Mesenchymal stem cell (in vitro differentiated cells and primary cell): ENCODE results near the gene AHRR.

ENCODE experiments used
- DNase-seq: peaks from one replicate; pipeline ENCODE4 v3.0.0-alpha.2; 2013
- H2AFZ ChIP-seq: one replicate; pipeline ENCODE4 v1.6.1; 2013; ENCODE audit warnings: low read depth, mild to moderate bottlenecking, control low read depth, inconsistent platforms, low read length, moderate library complexity
- H2AK5ac ChIP-seq: 2 replicates; pipeline ENCODE4 v1.6.1; 2013; ENCODE audit warnings: low read length, moderate library complexity, mild to moderate bottlenecking, inconsistent platforms; ENCODE audit not compliant: severe bottlenecking
- H2BK120ac ChIP-seq: one replicate; pipeline ENCODE4 v1.6.1; 2013; ENCODE audit warnings: low read depth, mild to moderate bottlenecking, inconsistent platforms, low read length, moderate library complexity
- H2BK12ac ChIP-seq, 2 experiments: one replicate each; pipeline ENCODE4 v1.6.1; 2013; ENCODE audit warnings: inconsistent platforms in 2 of 2, low read length in 2 of 2, mild to moderate bottlenecking in 2 of 2, moderate library complexity in 2 of 2, control low read depth in 1 of 2
- H2BK15ac ChIP-seq: one replicate; pipeline ENCODE4 v1.6.1; 2013; ENCODE audit warnings: mild to moderate bottlenecking, low read depth, inconsistent platforms; ENCODE audit not compliant: poor library complexity, severe bottlenecking
- H2BK5ac ChIP-seq: 2 replicates; pipeline ENCODE4 v1.6.1; 2013; ENCODE audit warnings: low read depth, mild to moderate bottlenecking, low read length, control low read depth, inconsistent platforms; ENCODE audit not compliant: poor library complexity, severe bottlenecking
- H3K14ac ChIP-seq, 2 experiments: one replicate each; pipeline ENCODE4 v1.6.1; 2013; ENCODE audit warnings: inconsistent platforms in 2 of 2, low read length in 2 of 2, control low read depth in 1 of 2, mild to moderate bottlenecking in 1 of 2, moderate library complexity in 1 of 2
- H3K18ac ChIP-seq, 2 experiments: one replicate each; pipeline ENCODE4 v1.6.1; 2013; ENCODE audit warnings: inconsistent platforms in 2 of 2, low read length in 2 of 2, control low read depth in 1 of 2, low read depth in 1 of 2, mild to moderate bottlenecking in 1 of 2
- H3K23ac ChIP-seq, 2 experiments: one replicate each; pipeline ENCODE4 v1.6.1; 2013; ENCODE audit warnings: inconsistent platforms in 2 of 2, low read length in 2 of 2, mild to moderate bottlenecking in 2 of 2, moderate library complexity in 2 of 2, control low read depth in 1 of 2
- H3K27ac ChIP-seq: 2 replicates; pipeline ENCODE4 v1.5.1; 2013; ENCODE audit warnings: mild to moderate bottlenecking, moderate library complexity, low read length, control low read depth, inconsistent platforms; ENCODE audit not compliant: poor library complexity, severe bottlenecking
- H3K27me3 ChIP-seq, 2 experiments: 2 replicates each; pipeline versions ENCODE4 v1.6.1 to v1.7.0; 2013; ENCODE audit warnings: low read length in 2 of 2, mild to moderate bottlenecking in 2 of 2, moderate library complexity in 2 of 2, control low read depth in 1 of 2, inconsistent platforms in 1 of 2; ENCODE audit not compliant: control insufficient read depth in 1 of 2, insufficient read depth in 1 of 2
- H3K36me3 ChIP-seq, 2 experiments: 2 replicates each; pipeline versions ENCODE4 v1.6.1 to v1.7.0; 2013; ENCODE audit warnings: low read length in 2 of 2, control low read depth in 1 of 2, inconsistent platforms in 1 of 2, low read depth in 1 of 2, mild to moderate bottlenecking in 1 of 2; ENCODE audit not compliant: insufficient read depth in 2 of 2, control insufficient read depth in 1 of 2
- H3K4ac ChIP-seq, 2 experiments: one replicate each; pipeline ENCODE4 v1.6.1; 2013; ENCODE audit warnings: inconsistent platforms in 2 of 2, low read length in 2 of 2, mild to moderate bottlenecking in 2 of 2, moderate library complexity in 2 of 2, control low read depth in 1 of 2, low read depth in 1 of 2
- H3K4me1 ChIP-seq: 2 replicates; pipeline ENCODE4 v1.6.1; 2013; ENCODE audit warnings: low read depth, low read length, control low read depth; ENCODE audit not compliant: control insufficient read depth, insufficient read depth
- H3K4me2 ChIP-seq: 2 replicates; pipeline ENCODE4 v1.6.1; 2013; ENCODE audit warnings: low read length, mild to moderate bottlenecking, inconsistent platforms; ENCODE audit not compliant: poor library complexity, severe bottlenecking
- H3K4me3 ChIP-seq, 2 experiments: 2 replicates each; pipeline versions ENCODE4 v1.5.1 to v1.7.0; 2013; ENCODE audit warnings: low read length in 2 of 2, mild to moderate bottlenecking in 2 of 2, control low read depth in 1 of 2, low read depth in 1 of 2; ENCODE audit not compliant: insufficient read depth in 1 of 2
- H3K79me1 ChIP-seq: replicated peaks from 2 replicates; pipeline ENCODE4 v1.6.1; 2013; ENCODE audit warnings: mild to moderate bottlenecking, control low read depth, low read length, inconsistent platforms; ENCODE audit not compliant: poor library complexity, severe bottlenecking
- H3K9ac ChIP-seq: 2 replicates; pipeline ENCODE4 v1.7.0; 2013; ENCODE audit warnings: mild to moderate bottlenecking, low read length, moderate library complexity
- H3K9me3 ChIP-seq: 2 replicates; pipeline ENCODE4 v1.7.0; 2013; ENCODE audit warnings: mild to moderate bottlenecking, low read length; ENCODE audit not compliant: control insufficient read depth
- H4K8ac ChIP-seq: one replicate; pipeline ENCODE4 v1.6.1; 2013; ENCODE audit warnings: inconsistent platforms, mild to moderate bottlenecking, low read length, moderate library complexity
- H4K91ac ChIP-seq: one replicate; pipeline ENCODE4 v1.6.1; 2013; ENCODE audit warnings: mild to moderate bottlenecking, low read length, inconsistent platforms
- WGBS: methylation state at CpG from one replicate; pipeline ENCODE4 v1.1.7; 2013; ENCODE audit warnings: mixed read lengths; 5-methylcytosine and 5-hydroxymethylcytosine counted together

The AHRR gene

GRCh38 chr5:457195-457961 lies 135.9 kb downstream of the AHRR start:
- Histone ChIP-seq H4K91ac (no peak overlapping the region), H3K4ac (no peak overlapping the region), H3K27ac (no peak overlapping the region), H3K18ac (no peak overlapping the region), H3K9me3 (peaks cover 10% of the 10 kb centered on the region), H3K27me3 (no peaks in the 10 kb centered on the region), H2BK5ac (no peak overlapping the region), H3K14ac (no peak overlapping the region), H3K4me3 (no peak overlapping the region), H3K4me1 (peaks cover 5% of the 10 kb centered on the region), H2BK12ac (no peak overlapping the region), H4K8ac (no peak overlapping the region), H3K36me3 (peaks cover 66 to 90% of the 10 kb centered on the region in 2 experiments), H2BK120ac (no peak overlapping the region), H3K79me1 (peaks cover 59% of the 10 kb centered on the region), H3K9ac (no peak overlapping the region), H3K4me2 (no peak overlapping the region), H2AFZ (no peak overlapping the region), H2AK5ac (no peak overlapping the region), H3K23ac (no peak overlapping the region), H2BK15ac (no peak overlapping the region)
- 97% methylated on average over 19 of the region's 19 CpGs for WGBS
- DNase-seq = no peak

DNA sequence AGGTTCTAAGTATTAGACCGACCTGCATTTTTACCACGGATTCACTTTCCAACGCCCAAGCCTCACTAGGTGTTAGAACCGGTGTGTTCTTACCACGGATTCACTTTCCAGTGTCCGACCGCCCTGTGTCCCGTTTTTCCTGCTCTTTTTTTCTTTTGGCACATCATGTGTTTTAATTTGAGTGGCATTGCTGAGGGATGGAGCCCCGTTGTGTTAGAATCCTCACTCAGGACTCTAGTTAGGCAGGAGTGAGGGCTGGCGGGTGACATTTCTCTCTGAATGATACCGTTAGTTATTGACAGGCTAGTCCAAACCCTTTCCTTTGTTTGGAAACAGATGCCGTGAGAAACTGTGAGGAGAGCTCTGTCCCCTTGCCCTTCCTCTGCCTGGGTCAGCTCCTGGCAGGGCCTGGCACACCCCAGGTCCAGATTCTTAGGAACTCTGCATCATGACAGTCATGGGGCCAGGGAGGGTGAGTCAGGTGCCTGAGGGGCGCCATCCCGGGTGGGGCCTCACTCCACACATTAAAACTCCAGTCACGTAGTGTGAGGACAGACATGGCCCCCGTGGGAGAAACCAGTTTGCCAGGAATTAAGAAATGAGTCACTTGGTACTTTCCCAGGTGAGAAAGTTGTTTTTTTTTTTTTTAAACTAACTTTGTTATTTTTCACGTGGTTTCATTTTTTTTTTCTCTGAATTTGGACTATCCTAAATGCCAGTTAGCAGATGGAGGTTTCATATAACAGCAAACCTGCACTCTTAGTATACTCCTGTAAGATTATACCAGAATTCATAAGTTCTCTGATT lies 137.2 kb downstream of the AHRR start:
- 94% methylated on average over 14 of the region's 17 CpGs for WGBS
- Histone ChIP-seq H3K9me3 (no peaks in the 10 kb centered on the region), H3K23ac (no peak overlapping the region), H3K27ac (no peak overlapping the region), H3K4me3 (no peak overlapping the region), H3K4ac (no peak overlapping the region), H3K4me2 (no peak overlapping the region), H2AFZ (no peak overlapping the region), H2BK15ac (no peak overlapping the region), H3K36me3 (peaks cover 60 to 89% of the 10 kb centered on the region in 2 experiments), H3K18ac (no peak overlapping the region), H2AK5ac (no peak overlapping the region), H3K27me3 (no peaks in the 10 kb centered on the region), H3K79me1 (peaks cover 47% of the 10 kb centered on the region), H4K91ac (no peak overlapping the region), H2BK12ac (no peak overlapping the region), H3K14ac (no peak overlapping the region), H3K9ac (peak overlapping the region; percentile 78), H2BK5ac (no peak overlapping the region), H2BK120ac (no peak overlapping the region), H4K8ac (no peak overlapping the region), H3K4me1 (peaks cover 5% of the 10 kb centered on the region)
- DNase-seq = peak; percentile 38

DNA sequence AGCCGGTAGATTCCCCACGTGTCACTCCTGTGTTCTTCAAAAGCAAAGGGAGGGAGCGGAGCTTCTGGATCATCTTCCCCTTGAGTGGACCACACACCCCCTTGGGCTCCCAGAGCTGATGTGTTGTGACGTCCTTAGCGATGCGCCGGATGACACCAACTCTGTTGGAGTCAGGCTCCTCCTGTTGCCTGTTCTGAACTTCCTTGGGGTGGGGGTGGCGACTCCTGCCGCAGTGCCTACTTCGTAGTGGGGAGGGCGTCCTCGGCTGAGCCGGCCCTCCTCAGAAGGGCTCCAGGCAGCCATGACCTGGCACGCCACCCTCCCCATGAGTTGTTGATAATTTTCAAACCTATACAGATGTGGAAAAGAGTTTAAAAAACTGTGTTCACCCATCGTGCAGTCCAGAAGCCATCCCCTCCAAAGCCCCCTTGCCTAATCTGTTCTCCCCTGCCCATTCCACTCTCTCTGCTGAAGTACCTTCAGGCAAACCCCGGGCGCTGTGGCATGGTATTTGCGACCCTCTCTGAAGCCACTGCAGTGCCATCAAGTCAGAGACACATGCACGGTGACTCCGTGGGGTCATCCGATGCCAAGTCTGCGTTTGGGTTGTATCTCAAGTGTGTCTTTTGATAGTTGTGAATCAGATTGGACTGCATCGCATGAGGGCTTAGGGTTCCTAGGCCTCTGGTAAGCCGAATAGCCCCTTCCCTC lies 138.2 kb downstream of the AHRR start:
- Histone ChIP-seq H2AFZ (no peak overlapping the region), H3K23ac (no peak overlapping the region), H4K91ac (no peak overlapping the region), H3K18ac (no peak overlapping the region), H2BK5ac (no peak overlapping the region), H3K4ac (no peak overlapping the region), H2BK12ac (no peak overlapping the region), H3K4me1 (peaks cover 5% of the 10 kb centered on the region), H2BK15ac (no peak overlapping the region), H3K4me3 (no peak overlapping the region), H3K36me3 (peaks cover 63 to 89% of the 10 kb centered on the region in 2 experiments), H3K14ac (no peak overlapping the region), H3K27me3 (no peaks in the 10 kb centered on the region), H2AK5ac (no peak overlapping the region), H2BK120ac (no peak overlapping the region), H3K27ac (no peak overlapping the region), H3K79me1 (peaks cover 42% of the 10 kb centered on the region), H4K8ac (no peak overlapping the region), H3K9me3 (no peaks in the 10 kb centered on the region), H3K9ac (peak overlapping the region; percentile 78), H3K4me2 (no peak overlapping the region)
- no peak for DNase-seq
- 96% methylated on average over 21 of the region's 24 CpGs for WGBS

DNA sequence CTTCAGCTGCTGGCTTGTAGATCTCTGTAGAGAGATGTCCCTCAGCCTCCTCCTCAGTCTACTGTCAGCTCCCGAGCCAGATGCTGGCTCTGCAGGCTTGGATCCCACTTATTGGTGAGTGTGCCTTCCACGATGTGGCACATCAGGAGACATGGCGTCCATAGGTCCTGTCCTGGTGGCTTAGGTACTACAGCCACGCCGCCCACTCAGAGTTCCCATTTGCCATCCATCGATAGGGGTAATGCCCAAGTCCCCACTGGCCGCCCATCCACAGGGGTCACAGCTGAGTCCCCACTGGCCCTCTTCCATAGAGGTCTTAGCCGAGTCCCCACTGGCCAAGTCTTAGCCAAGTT lies 138.7 kb downstream of the AHRR start:
- Histone ChIP-seq H2BK15ac (no peak overlapping the region), H3K18ac (no peak overlapping the region), H4K8ac (no peak overlapping the region), H2BK12ac (no peak overlapping the region), H2AK5ac (no peak overlapping the region), H3K14ac (no peak overlapping the region), H3K9ac (no peak overlapping the region), H2BK5ac (no peak overlapping the region), H3K9me3 (no peaks in the 10 kb centered on the region), H2AFZ (no peak overlapping the region), H3K27ac (no peak overlapping the region), H3K27me3 (no peaks in the 10 kb centered on the region), H3K79me1 (peaks cover 37% of the 10 kb centered on the region), H4K91ac (no peak overlapping the region), H3K4me3 (no peak overlapping the region), H3K36me3 (peaks cover 63 to 88% of the 10 kb centered on the region in 2 experiments), H2BK120ac (no peak overlapping the region), H3K23ac (no peak overlapping the region), H3K4me2 (no peak overlapping the region), H3K4ac (no peak overlapping the region), H3K4me1 (peaks cover 5% of the 10 kb centered on the region)
- WGBS = 91% methylated on average over 8 of the region's 8 CpGs
- no peak for DNase-seq
